Retinal pigment epithelial cell (primary cell): ENCODE data around the gene EMID1.

Source experiments
- DNase-seq: peaks from one replicate; pipeline ENCODE4 v3.0.0-alpha.2; 2010; ENCODE audit warnings: low read depth
- H3K4me3 ChIP-seq: 2 replicates; pipeline ENCODE4 v1.5.1; 2011; ENCODE audit warnings: mild to moderate bottlenecking, low read length, control low read depth, moderate library complexity
- CTCF ChIP-seq: conservative IDR thresholded peaks from 2 replicates; pipeline ENCODE4 v1.5.1; 2011; ENCODE audit warnings: low read depth, low read length, control low read depth, inconsistent platforms

EMID1 gene

GRCh38 chr22:29224121-29224858, 18.6 kb downstream of the EMID1 start:
- H3K4me3 ChIP-seq: no peak overlapping the region
- TF ChIP-seq CTCF: no peak
- no peak for DNase-seq

GRCh38 chr22:29224859-29225410, 19.2 kb downstream of the EMID1 start:
- H3K4me3 ChIP-seq: no peak overlapping the region
- TF ChIP-seq CTCF: no peak
- no peak for DNase-seq

GRCh38 chr22:29225422-29226090, 19.9 kb downstream of the EMID1 start:
- TF ChIP-seq CTCF: no peak
- no peak overlapping the region for H3K4me3 ChIP-seq
- DNase-seq: no peak

GRCh38 chr22:29226351-29226981, 20.8 kb downstream of the EMID1 start:
- no peak for DNase-seq
- H3K4me3 ChIP-seq: no peak overlapping the region
- no peak for TF ChIP-seq CTCF

GRCh38 chr22:29230972-29231875, 25.5 kb downstream of the EMID1 start:
- H3K4me3 ChIP-seq: no peak overlapping the region
- no peak for TF ChIP-seq CTCF
- DNase-seq: no peak
